NCI-H2196 treated with DMSO at 0.1 percent for 48 hours (cell line): ENCODE measurements around the gene ABCD3.
"Not testable (repeated sequence)": the region's sequence is repeated elsewhere in the genome, so short reads cannot be mapped to it uniquely, and the experiment has no call there.

ENCODE experiments used
- DNase-seq: peaks from one replicate; lab custom pipeline; 2025; ENCODE audit not compliant: unreplicated experiment; lab: John Stamatoyannopoulos, UW

Gene ABCD3

DNA sequence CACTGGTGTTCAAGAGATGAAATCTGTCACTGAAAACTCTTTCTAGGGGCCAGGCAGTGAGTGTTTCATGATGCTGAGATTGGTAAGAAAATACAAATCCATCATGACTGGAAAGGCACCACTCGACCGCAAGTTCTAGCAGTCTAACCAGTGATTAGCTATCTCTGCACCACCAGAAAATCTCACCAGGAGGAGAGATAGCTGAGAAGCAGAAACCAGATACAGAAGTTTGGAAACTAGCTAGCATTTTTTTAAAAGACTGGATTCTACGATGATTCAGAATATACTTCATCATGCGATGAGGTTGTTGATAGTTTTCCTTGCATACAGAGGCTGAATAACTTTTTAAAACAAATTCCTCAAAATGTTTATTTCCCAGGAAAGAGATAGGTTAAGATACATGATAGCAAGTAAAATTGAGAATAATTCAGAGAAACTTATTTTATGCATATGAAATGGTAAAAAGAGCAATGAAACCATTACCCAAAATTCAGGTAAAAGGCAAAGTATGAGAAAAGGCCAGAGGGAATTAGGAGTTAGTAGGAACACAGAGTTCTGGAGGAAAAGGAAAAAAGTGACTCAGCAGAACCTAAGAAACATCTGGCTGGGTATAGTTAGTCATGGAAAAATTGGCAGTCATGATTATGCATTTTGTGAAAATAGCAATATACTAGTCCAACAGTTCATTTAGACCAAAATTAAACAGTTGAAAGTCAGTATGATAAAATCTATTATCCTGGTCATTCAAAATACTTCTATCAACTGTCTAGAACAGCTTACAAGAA lies 126.7 kb downstream of the ABCD3 start:
- DNase-seq = no peak

DNA sequence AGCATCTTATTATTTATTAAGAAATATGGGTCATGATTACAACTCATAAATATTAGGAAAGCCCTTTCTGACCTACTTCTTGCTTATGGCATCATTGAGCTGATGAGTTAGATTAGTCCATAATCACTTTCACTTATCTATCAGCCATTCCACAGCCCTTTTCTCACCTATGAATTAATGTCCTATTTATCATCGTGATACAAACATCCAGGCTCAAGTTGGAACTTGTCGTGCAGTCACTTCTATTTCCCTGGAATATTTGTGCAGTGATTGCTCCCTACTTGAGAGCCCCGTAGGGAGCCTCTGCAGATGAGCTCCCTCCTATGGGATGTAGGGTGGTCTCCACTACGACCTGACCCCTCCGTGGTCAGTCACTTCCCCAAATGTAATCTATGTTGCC lies 131.5 kb downstream of the ABCD3 start:
- DNase-seq = no peak

DNA sequence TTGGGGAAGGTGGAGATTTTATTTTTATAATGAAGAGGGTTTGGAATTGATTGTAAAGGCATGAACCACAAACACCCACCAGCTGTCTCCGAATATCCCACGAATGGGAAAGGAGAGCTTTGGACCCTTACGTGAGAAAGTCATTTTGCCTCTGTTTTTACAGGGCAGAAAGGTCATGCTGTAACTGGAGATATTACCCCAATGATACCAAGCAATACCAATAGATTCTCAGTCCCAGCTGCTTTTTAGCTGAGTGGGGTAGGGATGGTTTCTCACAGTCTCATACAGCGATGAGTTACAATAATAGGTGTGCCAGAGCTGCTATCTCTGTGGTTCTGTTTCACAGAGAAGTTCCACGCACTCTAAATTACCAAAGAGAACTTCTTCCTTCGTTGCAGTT lies 132.2 kb downstream of the ABCD3 start:
- DNase-seq = no peak

DNA sequence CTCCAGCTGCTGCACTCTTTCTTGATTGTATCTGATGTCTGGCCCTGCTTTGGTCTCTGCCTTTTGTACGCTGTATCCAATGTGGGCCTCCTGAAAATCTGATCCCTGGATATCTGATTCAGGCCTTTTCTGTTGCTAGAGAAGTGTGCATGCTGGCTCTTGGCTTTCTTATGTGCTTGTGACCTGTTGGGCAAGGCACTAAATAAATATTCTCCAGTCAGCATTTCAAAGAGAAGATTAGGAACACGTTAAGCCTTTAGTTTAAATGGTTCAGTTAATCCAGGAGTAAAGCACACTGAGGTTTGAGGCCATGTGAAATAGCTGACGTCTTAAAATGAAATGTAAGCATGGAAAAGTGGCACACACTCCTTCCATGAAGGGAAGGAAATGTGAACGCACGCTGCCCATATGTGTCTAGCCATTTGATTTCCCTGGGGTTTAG lies 132.6 kb downstream of the ABCD3 start:
- no peak for DNase-seq

DNA sequence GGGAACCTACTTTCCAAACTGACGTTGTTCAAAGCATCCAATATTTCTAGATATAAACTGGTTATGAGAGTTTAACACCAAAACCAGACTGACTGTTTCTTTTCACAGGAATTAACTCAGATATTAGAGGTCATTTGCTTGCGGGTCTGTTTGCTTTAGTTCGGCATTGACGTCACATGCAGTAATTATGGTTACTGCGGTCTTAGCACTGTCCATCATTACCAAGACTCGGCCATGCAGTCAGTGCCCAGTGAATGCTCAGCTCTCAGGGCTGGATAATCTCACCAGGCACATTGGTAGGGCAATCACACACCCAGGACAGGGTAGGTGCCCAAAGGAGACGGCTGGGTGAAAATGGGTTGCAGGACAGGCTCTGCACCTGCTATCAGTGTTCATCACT lies 133.3 kb downstream of the ABCD3 start:
- no peak for DNase-seq

DNA sequence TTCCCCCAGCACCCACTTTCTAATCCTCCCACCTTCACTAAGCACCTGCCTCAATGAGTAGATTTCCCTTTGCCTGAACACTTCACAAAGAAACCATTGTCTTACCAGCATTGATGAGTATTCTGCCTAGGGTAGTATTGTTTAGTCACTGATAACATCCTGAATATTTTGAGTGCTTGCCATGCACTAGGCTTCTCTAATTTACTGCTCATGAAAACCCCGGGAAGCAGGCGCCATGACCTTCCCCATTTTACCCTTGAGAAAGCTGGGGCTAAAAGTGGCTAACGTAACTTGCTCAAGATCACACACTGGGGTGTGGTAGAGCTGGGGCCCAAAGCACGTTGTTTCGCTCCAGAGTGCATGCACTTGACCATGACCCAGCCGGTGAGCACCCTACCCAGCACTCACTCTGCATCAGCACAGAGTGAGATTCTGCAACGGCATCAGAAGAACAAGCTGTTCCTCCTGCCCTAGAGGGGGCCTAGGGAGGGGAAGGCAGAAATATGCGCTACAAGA lies 133.9 kb downstream of the ABCD3 start:
- DNase-seq = no peak

DNA sequence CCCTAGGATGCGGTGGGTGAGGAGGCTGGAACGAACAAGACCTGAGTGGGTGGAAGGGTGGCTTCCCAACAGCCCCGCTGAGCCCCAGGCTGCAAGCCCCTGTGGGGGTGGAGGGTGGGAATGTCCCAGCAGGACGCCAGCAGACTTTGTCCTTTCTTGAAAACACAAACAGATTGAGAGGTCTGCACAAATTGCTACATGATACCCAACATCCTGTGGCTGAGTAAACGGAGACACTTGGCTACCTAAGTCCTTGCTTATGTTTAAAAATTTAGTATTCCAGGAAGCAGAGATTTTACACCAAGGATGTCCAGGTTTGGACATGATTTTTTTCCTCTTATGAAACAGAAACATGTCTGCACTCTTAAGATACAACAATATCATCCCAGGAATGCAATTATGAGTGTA lies 135.1 kb downstream of the ABCD3 start:
- no peak for DNase-seq

DNA sequence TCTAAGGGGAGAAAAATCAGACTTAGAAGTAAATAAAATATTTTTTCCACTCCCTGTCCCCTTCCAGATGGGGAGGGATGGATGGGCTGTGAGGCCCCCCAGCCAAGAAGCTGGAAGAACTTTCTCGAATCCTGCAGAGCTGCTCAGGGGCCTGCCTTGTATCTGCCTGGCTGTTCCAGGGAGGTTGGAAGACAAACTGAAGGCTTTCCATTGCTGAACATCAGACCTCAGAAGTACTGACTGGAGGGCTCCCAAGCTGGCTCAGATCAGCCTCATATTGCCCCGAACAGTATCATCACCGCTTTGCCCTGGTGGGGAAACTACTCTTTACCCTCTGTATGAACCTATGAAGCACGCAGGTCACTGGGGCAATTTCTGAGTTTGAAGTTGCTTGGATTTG lies 135.7 kb downstream of the ABCD3 start:
- no peak for DNase-seq

DNA sequence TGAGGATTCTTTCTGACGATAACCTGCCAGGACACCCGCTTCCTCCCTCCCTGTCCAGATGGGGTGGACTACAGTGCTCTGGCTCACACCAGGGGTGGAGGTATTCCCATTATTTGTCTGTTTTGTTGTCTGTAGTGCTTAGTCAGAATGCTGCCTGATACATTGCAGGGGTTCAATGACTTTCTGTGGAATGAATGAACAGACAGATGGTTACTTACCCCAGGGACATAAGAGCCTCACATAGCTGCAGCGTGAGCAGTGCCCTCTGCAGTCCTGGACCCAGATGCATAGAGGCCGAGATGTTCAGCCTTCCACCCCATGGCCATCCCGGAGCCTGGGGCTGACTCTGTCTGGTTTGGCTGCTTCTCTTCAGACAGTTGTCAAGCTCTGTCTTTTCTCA lies 136.4 kb downstream of the ABCD3 start:
- DNase-seq = no peak

DNA sequence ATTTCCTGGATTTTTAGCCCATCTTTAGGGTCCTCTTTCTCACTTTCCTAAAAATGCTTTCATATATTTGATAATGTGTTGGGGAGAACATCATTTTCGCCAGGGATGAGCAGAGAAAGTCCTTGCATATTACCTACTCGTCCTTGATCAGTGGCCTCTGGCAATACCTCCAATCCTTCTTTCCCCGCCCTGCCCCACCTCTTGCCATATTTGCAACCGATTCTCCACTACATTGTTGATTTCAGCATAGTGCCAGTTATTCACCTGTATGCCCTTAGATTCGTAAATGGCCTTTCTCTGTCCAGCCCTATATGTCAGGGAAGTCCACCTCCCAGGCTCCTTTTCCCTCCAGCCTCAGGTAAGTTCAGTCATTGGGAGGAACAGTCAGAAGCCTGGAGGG lies 136.9 kb downstream of the ABCD3 start:
- no peak for DNase-seq

DNA sequence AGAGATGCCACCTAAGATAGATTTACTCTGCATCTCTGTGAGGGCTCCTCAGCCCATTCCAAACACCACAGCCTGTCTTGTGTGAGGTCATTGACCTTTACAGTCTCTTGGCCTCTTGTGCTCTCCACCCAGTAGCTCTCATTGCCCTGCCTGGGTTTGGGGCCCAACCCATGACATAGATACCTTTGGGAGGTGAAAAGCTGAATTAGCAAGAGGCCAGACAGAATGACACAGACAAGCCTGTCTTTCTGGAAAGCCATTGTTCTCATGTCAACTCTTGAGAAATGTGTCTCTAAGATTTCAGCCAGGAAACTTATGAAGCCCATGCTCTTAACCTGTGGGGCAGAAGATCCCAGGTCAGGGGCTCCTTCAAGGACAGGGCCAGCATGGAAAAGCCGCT lies 141.7 kb downstream of the ABCD3 start:
- no peak for DNase-seq

DNA sequence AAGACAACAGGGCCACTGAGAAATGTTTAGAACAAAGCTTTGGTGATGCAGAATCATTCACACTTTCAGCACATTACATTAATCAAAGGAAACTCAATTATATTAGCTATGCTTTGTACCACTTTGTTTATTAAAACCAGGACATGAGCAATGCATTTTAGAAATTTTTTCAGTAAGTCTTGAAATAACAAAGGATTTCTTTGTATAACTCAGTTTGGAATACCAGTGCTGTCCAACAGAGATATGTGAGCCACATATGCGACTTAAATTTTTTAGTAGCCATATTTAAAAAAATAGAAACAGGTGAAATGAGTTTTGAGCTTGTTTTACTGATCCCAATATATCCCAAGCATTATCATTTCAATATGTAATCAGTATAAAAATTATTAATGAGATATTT lies 142.1 kb downstream of the ABCD3 start:
- no peak for DNase-seq

DNA sequence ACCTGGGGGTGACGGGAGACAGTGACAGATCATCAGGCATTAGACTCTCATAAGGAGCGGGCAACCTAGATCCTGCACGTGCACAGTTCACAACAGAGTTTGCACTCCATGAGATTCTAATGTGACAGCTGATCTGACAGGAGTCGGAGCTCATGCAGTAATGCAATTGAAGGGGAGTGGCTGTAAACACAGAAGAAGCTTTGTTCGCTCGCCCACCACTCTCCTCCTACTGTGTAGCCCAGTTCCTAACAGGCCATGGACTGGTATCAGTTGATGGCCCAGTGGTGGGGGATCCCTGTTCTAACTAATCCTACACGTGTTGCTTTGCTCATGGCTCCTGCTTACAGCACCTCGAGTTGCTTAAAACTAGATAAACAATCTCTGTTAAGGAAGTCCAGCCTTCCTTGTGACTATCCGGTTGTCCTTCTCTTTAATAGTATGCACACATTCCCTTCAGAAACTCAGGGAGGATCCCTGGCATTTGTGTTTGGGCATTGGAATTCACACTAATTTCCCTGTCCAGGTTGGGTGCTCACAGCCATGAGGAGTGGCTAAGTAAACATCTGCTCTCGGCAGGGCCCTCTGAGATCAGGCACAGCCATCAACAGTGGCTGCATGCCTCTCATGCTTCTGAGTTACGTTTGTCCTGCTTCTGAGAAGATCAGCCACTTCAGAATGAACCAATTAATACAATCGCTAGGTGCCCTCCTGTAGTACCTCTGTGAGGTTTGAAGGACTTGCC lies 144.5 kb downstream of the ABCD3 start:
- no peak for DNase-seq

DNA sequence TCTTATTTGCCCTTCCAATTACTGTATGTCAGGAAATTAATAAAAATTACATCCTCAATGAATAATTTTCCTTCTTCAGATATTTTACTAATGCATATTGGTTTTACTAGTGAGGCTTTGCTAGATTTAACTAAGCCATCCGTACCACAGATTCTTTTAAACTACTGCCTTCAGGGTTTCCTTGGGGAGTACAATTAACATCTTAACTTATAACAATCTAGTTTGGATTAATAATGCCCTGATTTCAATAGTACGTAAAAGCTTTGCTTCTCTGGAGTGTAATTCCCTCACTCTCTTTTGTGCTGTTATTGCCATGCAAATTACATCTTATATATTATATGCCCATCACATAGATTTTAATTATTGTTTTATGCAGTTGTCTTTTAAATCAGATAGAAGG lies 147.7 kb downstream of the ABCD3 start:
- DNase-seq = no peak

DNA sequence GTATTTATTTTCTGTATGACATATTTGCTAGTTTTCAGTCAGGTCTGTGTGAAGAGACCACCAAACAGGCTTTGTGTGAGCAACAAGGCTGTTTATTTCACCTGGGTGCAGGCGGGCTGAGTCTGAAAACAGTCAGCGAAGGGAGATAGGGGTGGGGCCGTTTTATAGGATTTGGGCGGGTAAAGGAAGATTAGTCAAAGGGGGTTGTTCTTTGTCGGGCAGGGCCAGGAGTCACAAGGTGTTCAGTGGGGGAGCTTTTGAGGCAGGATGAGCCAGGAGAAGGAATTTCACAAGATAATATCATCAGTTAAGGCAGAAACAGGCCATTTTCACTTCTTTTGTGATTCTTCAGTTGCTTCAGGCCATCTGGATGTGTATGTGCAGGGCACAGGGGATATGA lies 148.2 kb downstream of the ABCD3 start:
- not testable (repeated sequence) for DNase-seq

DNA sequence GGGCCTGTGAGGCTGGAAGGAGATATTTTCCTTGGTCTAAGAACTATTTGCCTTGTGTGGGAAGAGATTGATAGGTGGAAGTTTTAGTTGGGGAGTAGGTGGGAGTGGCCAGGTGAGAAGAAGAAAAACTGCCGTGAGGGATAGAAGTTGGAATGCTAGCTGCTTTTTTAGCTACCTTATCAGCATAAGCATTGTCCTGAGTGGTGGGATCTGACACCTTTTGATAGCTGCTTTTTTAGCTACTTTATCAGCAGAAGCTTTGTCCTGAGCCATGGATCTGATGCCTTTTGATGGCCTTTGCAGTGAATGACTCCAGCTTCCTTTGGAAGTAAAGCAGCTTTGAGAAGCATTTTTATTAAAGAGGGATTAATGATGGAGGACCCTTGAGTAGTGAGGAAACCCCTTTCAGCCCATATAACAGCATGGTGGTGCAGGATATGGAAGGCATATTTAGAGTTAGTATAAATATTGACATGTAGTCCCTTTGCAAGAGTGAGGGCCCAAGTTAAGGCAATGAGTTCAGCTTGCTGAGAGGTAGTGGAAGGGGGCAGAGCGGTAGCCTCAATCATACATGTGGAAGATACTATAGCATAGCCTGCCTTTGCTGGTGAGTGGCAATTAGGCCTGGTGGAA lies 149.9 kb downstream of the ABCD3 start:
- not testable (repeated sequence) for DNase-seq
